Tibial nerve (tissue), 4 donors: Measurements from ENCODE around the gene RASA2. TPM values are rescaled to one million over a fixed set of nuclear protein-coding genes. Genes with fewer than 3 reads are reported as not detected.

ENCODE experiments used
- DNase-seq, 2 donors: peaks; one replicate each; pipeline ENCODE4 v3.0.0-alpha.2; 2019; ENCODE audit warnings: low spot score in 2 of 2
- H3K27ac ChIP-seq, 4 donors: fragments of 200-600 bp; sonication (generic) in 3 of 4; one replicate each; pipeline ENCODE4 v1.5.1; 2017 to 2019; ENCODE audit warnings: mild to moderate bottlenecking in 1 of 4
- H3K27me3 ChIP-seq, 2 donors: fragments of 200-600 bp; sonication (generic) in 1 of 2; one replicate each; pipeline versions ENCODE4 v1.5.1 to v1.6.0; 2017 to 2019
- H3K36me3 ChIP-seq, 3 donors: fragments of 200-600 bp; sonication (generic); one replicate each; pipeline ENCODE4 v1.5.1; 2018 to 2019
- H3K4me1 ChIP-seq, 4 donors: fragments of 200-600 bp; sonication (generic) in 3 of 4; one replicate each; pipeline ENCODE4 v1.5.1; 2017 to 2019
- H3K4me3 ChIP-seq, 4 donors: fragments of 200-600 bp; sonication (generic) in 3 of 4; one replicate each; pipeline ENCODE4 v1.5.1; 2017 to 2019; ENCODE audit warnings: mild to moderate bottlenecking in 1 of 4, moderate library complexity in 1 of 4
- H3K9me3 ChIP-seq, 4 donors: fragments of 200-600 bp; sonication (generic) in 3 of 4; one replicate each; pipeline ENCODE4 v1.5.1; 2017 to 2019
- CTCF ChIP-seq, 5 experiments: fragments of 200-600 bp in 3 of 5; fragments of 450-650 bp in 2 of 5; sonication (generic) in 3 of 5; IDR thresholded peaks; one replicate each; pipeline ENCODE4 v1.5.1; 2016 to 2019; ENCODE audit warnings: antibody characterized with exemption in 5 of 5, mild to moderate bottlenecking in 3 of 5, moderate library complexity in 2 of 5
- EP300 ChIP-seq, 2 donors: sonication (generic); formaldehyde crosslinking; IDR thresholded peaks; one replicate each; pipeline ENCODE4 v1.6.1; 2017; ENCODE audit warnings: antibody characterized with exemption in 2 of 2, mild to moderate bottlenecking in 1 of 2
- POLR2A ChIP-seq, 2 donors: fragments of 450-650 bp; IDR thresholded peaks; one replicate each; pipeline ENCODE4 v1.6.1; 2017; ENCODE audit warnings: antibody characterized with exemption in 2 of 2, mild to moderate bottlenecking in 2 of 2, moderate library complexity in 2 of 2
- WGBS, 2 donors: methylation state at CpG; one replicate each; pipeline ENCODE4 v1.1.5; 2018; 5-methylcytosine and 5-hydroxymethylcytosine counted together
- total RNA-seq, 4 donors: library from RNA; depleted of rRNA; stranded (reverse); fragments of >200 nt; gene quantifications; one replicate each; pipeline ENCODE4 v1.1.0, GENCODE V29; 2016

Gene RASA2
- total RNA-seq, 4 donors from 2014 or later: 19.6 to 46.8 (median 37.2) TPM

- WGBS, 2 donors: 74 to 83% methylated on average over 2 of the region's 2 CpGs
- peaks cover 0 to 85% (median 0%) of the 10 kb centered on the region in 3 donors for H3K36me3 ChIP-seq
- no peak overlapping the region for H3K27ac ChIP-seq
- no peak for TF ChIP-seq CTCF (IDR thresholded peaks at IDR 0.05)
- DNase-seq: no peak
- peaks cover 0 to 25% (median 0%) of the 10 kb centered on the region in 4 donors for H3K9me3 ChIP-seq
- no peak overlapping the region for H3K4me3 ChIP-seq
- no peaks in the 10 kb centered on the region for H3K27me3 ChIP-seq
- no peaks in the 10 kb centered on the region for H3K4me1 ChIP-seq
Observed at GRCh38 chr3:141597931-141598330, 111.1 kb downstream of the RASA2 start.

DNA sequence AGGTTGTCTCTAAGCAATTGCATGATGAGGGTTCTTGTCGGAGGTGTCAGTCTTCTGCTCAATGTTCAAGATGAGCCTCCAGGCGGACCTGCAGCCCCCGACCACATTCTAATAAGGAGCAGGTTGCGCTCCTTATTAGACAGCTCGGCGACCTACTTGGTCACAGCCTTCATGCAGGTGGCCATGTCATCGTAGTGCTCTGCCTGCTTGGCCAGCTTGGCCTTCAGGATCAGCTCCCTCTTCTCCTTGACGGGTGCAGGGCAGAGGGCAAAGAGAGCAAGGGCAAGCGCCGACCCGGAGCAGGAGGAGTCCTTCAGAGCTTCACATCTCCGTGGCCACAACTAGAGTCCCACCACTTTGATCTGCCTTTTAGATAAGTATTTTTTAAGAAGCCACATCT lies 113.5 kb downstream of the RASA2 start:
- peaks cover 0 to 25% (median 0%) of the 10 kb centered on the region in 4 donors for H3K9me3 ChIP-seq
- 94 to 95% methylated on average over 12 of the region's 12 CpGs for WGBS, 2 donors
- H3K36me3 ChIP-seq: peaks cover 0 to 74% (median 0%) of the 10 kb centered on the region in 3 donors
- TF ChIP-seq CTCF (IDR thresholded peaks at IDR 0.05): no peak
- TF ChIP-seq POLR2A (IDR thresholded peaks at IDR 0.05): no peak
- TF ChIP-seq EP300 (IDR thresholded peaks at IDR 0.05): no peak
- no peak overlapping the region for H3K27ac ChIP-seq
- H3K4me1 ChIP-seq: no peaks in the 10 kb centered on the region
- no peak overlapping the region for H3K4me3 ChIP-seq
- DNase-seq: no peak
- no peaks in the 10 kb centered on the region for H3K27me3 ChIP-seq

- no peak overlapping the region for H3K27ac ChIP-seq
- H3K4me1 ChIP-seq: no peaks in the 10 kb centered on the region
- WGBS, 2 donors: 90 to 97% methylated on average over 4 of the region's 4 CpGs
Observed at GRCh38 chr3:141602706-141603105, 115.9 kb downstream of the RASA2 start.

GRCh38 chr3:141603473-141604035 lies 116.7 kb downstream of the RASA2 start:
- DNase-seq: no peak
- no peak overlapping the region for H3K27ac ChIP-seq
- WGBS, 2 donors: 99% methylated on average over 3 of the region's 3 CpGs
- H3K27me3 ChIP-seq: no peaks in the 10 kb centered on the region
- no peak for TF ChIP-seq CTCF (IDR thresholded peaks at IDR 0.05)
- no peak for TF ChIP-seq EP300 (IDR thresholded peaks at IDR 0.05)
- no peak for TF ChIP-seq POLR2A (IDR thresholded peaks at IDR 0.05)
- H3K4me1 ChIP-seq: no peaks in the 10 kb centered on the region
- peaks cover 0 to 25% (median 0%) of the 10 kb centered on the region in 4 donors for H3K9me3 ChIP-seq
- H3K36me3 ChIP-seq: peaks cover 0 to 63% (median 0%) of the 10 kb centered on the region in 3 donors
- H3K4me3 ChIP-seq: no peak overlapping the region

More at GRCh38 chr3:141602706-141603105, 115.9 kb downstream of the RASA2 start:
- no peak for TF ChIP-seq CTCF (IDR thresholded peaks at IDR 0.05)
- no peak for TF ChIP-seq EP300 (IDR thresholded peaks at IDR 0.05)
- TF ChIP-seq POLR2A (IDR thresholded peaks at IDR 0.05): no peak
- Histone ChIP-seq H3K36me3 (peaks cover 0 to 58% (median 0%) of the 10 kb centered on the region in 3 donors), H3K4me3 (no peak overlapping the region), H3K27me3 (no peaks in the 10 kb centered on the region), H3K9me3 (peaks cover 0 to 25% (median 0%) of the 10 kb centered on the region in 4 donors)
- DNase-seq: no peak

- peaks cover 0 to 62% (median 4%) of the 10 kb centered on the region in 3 donors for H3K36me3 ChIP-seq
- no peak overlapping the region for H3K27ac ChIP-seq
- H3K4me1 ChIP-seq: no peaks in the 10 kb centered on the region
- no peaks in the 10 kb centered on the region for H3K27me3 ChIP-seq
- no peak overlapping the region for H3K4me3 ChIP-seq
- TF ChIP-seq EP300 (IDR thresholded peaks at IDR 0.05) (no peak), POLR2A (IDR thresholded peaks at IDR 0.05) (no peak), CTCF (IDR thresholded peaks at IDR 0.05) (no peak)
- no peak for DNase-seq
- H3K9me3 ChIP-seq: peaks cover 0 to 17% (median 0%) of the 10 kb centered on the region in 4 donors
- WGBS, 2 donors: 64 to 84% methylated on average over 2 of the region's 2 CpGs
Observed at GRCh38 chr3:141605883-141606282, 119.1 kb downstream of the RASA2 start.
